Adrenal gland (tissue), 5 donors: ENCODE measurements around the gene C13orf46.

Experiments
- CTCF ChIP-seq, 6 experiments: fragments of 450-650 bp in 4 of 6; fragments of 200-600 bp in 2 of 6; sonication (generic) in 1 of 6; IDR thresholded peaks; 1 replicate in 5 of 6; 2 replicates in 1 of 6; pipeline versions ENCODE4 v1.5.1 to v1.8.0; 2016 to 2021; ENCODE audit warnings: antibody characterized with exemption in 6 of 6, mild to moderate bottlenecking in 2 of 6, moderate library complexity in 1 of 6
- POLR2A ChIP-seq, 2 donors: fragments of 450-650 bp; IDR thresholded peaks; one replicate each; pipeline ENCODE4 v1.6.1; 2017; ENCODE audit warnings: antibody characterized with exemption in 2 of 2, mild to moderate bottlenecking in 2 of 2, moderate library complexity in 1 of 2
- donor health status: DM: no; HTN: no; CAD: no.

DNA sequence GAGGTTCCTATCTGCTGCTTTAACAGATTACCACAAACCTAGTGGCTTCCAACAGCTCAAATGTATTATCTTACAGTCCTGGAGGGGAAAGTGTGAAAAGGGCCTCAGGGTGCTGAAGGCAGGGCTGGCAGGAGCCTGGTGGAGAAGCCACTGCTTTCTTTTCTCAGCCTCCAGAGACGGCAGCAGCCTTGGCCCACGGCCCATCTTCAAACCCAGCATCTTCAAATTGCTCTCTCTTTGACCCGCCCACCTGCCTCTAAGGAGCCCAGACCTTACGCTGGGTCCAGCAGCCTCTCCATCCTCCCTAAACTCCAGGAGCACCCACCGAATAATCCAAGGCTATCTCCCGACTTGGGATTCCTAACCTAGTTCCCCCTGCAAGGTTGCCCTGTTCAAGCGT, 35.6 kb downstream of the C13orf46 start:
- TF ChIP-seq CTCF (IDR thresholded peaks at IDR 0.05) (no peak), POLR2A (IDR thresholded peaks at IDR 0.05) (no peak)
